DOHH2 (cell line): ENCODE measurements around the gene ZFPM1.

Source experiments
- CTCF ChIP-seq: fragments of 200-600 bp; sonication (generic); IDR thresholded peaks from one replicate; pipeline ENCODE4 v1.5.1; 2014; ENCODE audit warnings: antibody characterized with exemption, mild to moderate bottlenecking, low read depth, low read length; ENCODE audit not compliant: poor library complexity, severe bottlenecking
- EZH2phosphoT487 ChIP-seq: fragments of 200-600 bp; sonication (generic); IDR thresholded peaks from 2 replicates; pipeline ENCODE4 v1.6.1; 2017; ENCODE audit warnings: borderline replicate concordance, mild to moderate bottlenecking, antibody characterized with exemption, low read length, moderate library complexity, mixed read lengths

- TF ChIP-seq CTCF (no peak), EZH2phosphoT487 (no peak)
Measured at GRCh38 chr16:88477631-88478519, 24.8 kb downstream of the ZFPM1 start.
